Liver (tissue), 9 donors: ENCODE data around the gene NODAL. TPM values are rescaled to one million over a fixed set of nuclear protein-coding genes. Genes with fewer than 3 reads are reported as not detected.

Experiments used
- DNase-seq: peaks from one replicate; pipeline ENCODE4 v3.0.0-alpha.2; 2017; ENCODE audit warnings: low spot score
- H3K27ac ChIP-seq, 2 donors: one replicate each; pipeline ENCODE4 v1.7.0; 2013; ENCODE audit warnings: inconsistent platforms in 2 of 2, low read length in 2 of 2, control low read depth in 1 of 2, low read depth in 1 of 2, mild to moderate bottlenecking in 1 of 2
- H3K27me3 ChIP-seq, 4 donors: one replicate each; pipeline versions ENCODE4 v1.6.1 to v1.7.0; 2013; ENCODE audit warnings: low read length in 3 of 4, inconsistent platforms in 1 of 4, mild to moderate bottlenecking in 1 of 4, moderate library complexity in 1 of 4; ENCODE audit not compliant: control insufficient read depth in 4 of 4, insufficient read depth in 4 of 4
- H3K36me3 ChIP-seq, 4 donors: one replicate each; pipeline versions ENCODE4 v1.6.1 to v1.7.0; 2013; ENCODE audit warnings: low read length in 3 of 4, mild to moderate bottlenecking in 3 of 4, low read depth in 1 of 4, moderate library complexity in 1 of 4; ENCODE audit not compliant: control insufficient read depth in 4 of 4, insufficient read depth in 3 of 4
- H3K4me1 ChIP-seq, 4 donors: one replicate each; pipeline versions ENCODE4 v1.6.1 to v1.7.0; 2013; ENCODE audit warnings: low read length in 3 of 4, mild to moderate bottlenecking in 3 of 4, moderate library complexity in 1 of 4; ENCODE audit not compliant: control insufficient read depth in 4 of 4, insufficient read depth in 4 of 4
- H3K4me3 ChIP-seq, 3 donors: one replicate each; pipeline versions ENCODE4 v1.6.1 to v1.7.0; 2013; ENCODE audit warnings: low read length in 3 of 3, control low read depth in 1 of 3, low read depth in 1 of 3, mild to moderate bottlenecking in 1 of 3
- H3K9ac ChIP-seq, 2 donors: one replicate each; pipeline ENCODE4 v1.7.0; 2013; ENCODE audit warnings: low read length in 2 of 2, mild to moderate bottlenecking in 2 of 2, moderate library complexity in 2 of 2, control low read depth in 1 of 2, low read depth in 1 of 2
- H3K9me3 ChIP-seq, 4 donors: one replicate each; pipeline versions ENCODE4 v1.6.1 to v1.7.0; 2013; ENCODE audit warnings: low read length in 3 of 4; ENCODE audit not compliant: control insufficient read depth in 4 of 4
- EGR1 ChIP-seq, 2 donors: IDR thresholded peaks; 2 replicates each; pipeline ENCODE4 v1.6.1; 2016 to 2018; ENCODE audit warnings: antibody characterized with exemption in 2 of 2, low read depth in 2 of 2
- FOXA1 ChIP-seq: IDR thresholded peaks from 2 replicates; pipeline ENCODE4 v1.6.1; 2016; ENCODE audit warnings: antibody characterized with exemption
- FOXA2 ChIP-seq: IDR thresholded peaks from 2 replicates; pipeline ENCODE4 v1.6.1; 2016; ENCODE audit warnings: antibody characterized with exemption
- GABPA ChIP-seq, 2 donors: IDR thresholded peaks in 1 of 2; conservative IDR thresholded peaks in 1 of 2; 2 replicates each; pipeline ENCODE4 v1.6.1; 2016; ENCODE audit warnings: antibody characterized with exemption in 2 of 2, mild to moderate bottlenecking in 1 of 2, moderate library complexity in 1 of 2
- HNF4A ChIP-seq, 2 donors: conservative IDR thresholded peaks; 2 replicates each; pipeline ENCODE4 v1.6.1; 2016; ENCODE audit warnings: antibody characterized with exemption in 2 of 2, mild to moderate bottlenecking in 2 of 2
- HNF4G ChIP-seq: IDR thresholded peaks from 2 replicates; pipeline ENCODE4 v1.6.1; 2016; ENCODE audit warnings: antibody characterized with exemption
- JUND ChIP-seq, 2 donors: IDR thresholded peaks; 2 replicates each; pipeline ENCODE4 v1.6.1; 2016; ENCODE audit warnings: antibody characterized with exemption in 2 of 2
- NR2F2 ChIP-seq: IDR thresholded peaks from 2 replicates; pipeline ENCODE4 v1.6.1; 2016; ENCODE audit warnings: antibody characterized with exemption
- RAD21 ChIP-seq, 2 donors: IDR thresholded peaks; 2 replicates each; pipeline ENCODE4 v1.6.1; 2016; ENCODE audit warnings: antibody characterized with exemption in 2 of 2, mild to moderate bottlenecking in 2 of 2
- RXRA ChIP-seq, 2 donors: IDR thresholded peaks; 2 replicates each; pipeline ENCODE4 v1.6.1; 2017 to 2018; ENCODE audit warnings: antibody characterized with exemption in 2 of 2, mild to moderate bottlenecking in 1 of 2
- SP1 ChIP-seq: IDR thresholded peaks from 2 replicates; pipeline ENCODE4 v1.6.1; 2018; ENCODE audit warnings: antibody characterized with exemption, mild to moderate bottlenecking
- TAF1 ChIP-seq: conservative IDR thresholded peaks from 2 replicates; pipeline ENCODE4 v1.6.1; 2016; ENCODE audit warnings: antibody characterized with exemption, mild to moderate bottlenecking
- YY1 ChIP-seq: IDR thresholded peaks from 2 replicates; pipeline ENCODE4 v1.6.1; 2016; ENCODE audit warnings: antibody characterized with exemption, mild to moderate bottlenecking
- WGBS: extraction: QIAGEN DNeasy Blood & Tissue Kit; methylation state at CpG from one replicate; pipeline ENCODE4 v1.1.7; 2013; 5-methylcytosine and 5-hydroxymethylcytosine counted together
- polyA plus RNA-seq, 2 donors: library from polyadenylated mRNA; stranded (reverse) in 1 of 2; unstranded in 1 of 2; fragments of 200-250 nt in 1 of 2; fragments of >200 nt in 1 of 2; fragmentation: Nextera tagmentation in 1 of 2; extraction: Ambion mirVana in 1 of 2; gene quantifications; one replicate each; pipeline versions ENCODE4 v1.2.1 to v1.2.3, GENCODE V29; 2013 to 2015
- total RNA-seq, 2 donors: library from RNA; depleted of rRNA; stranded (reverse); fragments of >200 nt; gene quantifications; one replicate each; pipeline ENCODE4 v1.2.3, GENCODE V29; 2014
- TF ChIP-seq, protein P1 (sequence below): IDR thresholded peaks from 2 replicates; pipeline ENCODE4 v1.6.1; 2016; ENCODE audit warnings: antibody characterized with exemption
- TF ChIP-seq, protein P2 (sequence below): IDR thresholded peaks from 2 replicates; pipeline ENCODE4 v1.6.1; 2016; ENCODE audit warnings: antibody characterized with exemption, mild to moderate bottlenecking
- TF ChIP-seq, protein P3 (sequence below): IDR thresholded peaks from 2 replicates; pipeline ENCODE4 v1.6.1; 2016; ENCODE audit warnings: antibody characterized with exemption
- TF ChIP-seq, protein P4 (sequence below): fragments of 150-350 bp; IDR thresholded peaks from 2 replicates; pipeline ENCODE4 v1.5.1; 2017; ENCODE audit warnings: improper control_type of control experiment, low read depth, low read length; ENCODE audit not compliant: missing input control
- TF ChIP-seq, protein P5 (sequence below): IDR thresholded peaks from 2 replicates; pipeline ENCODE4 v1.6.1; 2016; ENCODE audit warnings: antibody characterized with exemption
- donor health status: healthy.
- donor health status: healthy.
- donor health status: healthy.
- donor health status: healthy.
- donor health status: healthy.

The NODAL gene
- total and polyA plus RNA-seq, 4 donors, result not detected

DNA sequence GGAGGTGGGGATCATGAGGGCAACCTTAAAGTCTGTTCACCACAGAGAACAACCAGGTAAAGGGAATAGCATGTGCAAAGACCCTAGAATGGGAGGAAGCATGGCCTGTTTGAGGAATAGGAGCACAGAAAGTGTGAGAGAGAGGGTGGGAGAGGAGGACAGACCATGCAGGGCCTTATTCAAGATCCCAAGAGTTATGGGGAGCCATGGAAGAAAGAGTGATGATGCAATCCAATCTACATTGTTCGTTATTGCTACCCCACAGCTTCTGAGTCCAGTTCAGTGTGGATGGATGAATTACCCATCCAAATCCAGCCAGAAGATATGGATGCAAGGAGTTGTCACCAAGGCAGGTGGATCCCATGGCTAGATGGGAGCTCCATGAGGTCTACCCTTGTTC, 45.3 kb downstream of the NODAL start:
- no peak for DNase-seq
- H3K27me3 ChIP-seq, result no peaks in the 10 kb centered on the region
- no peaks in the 10 kb centered on the region for H3K36me3 ChIP-seq
- TF ChIP-seq GABPA (IDR thresholded peaks at IDR 0.05 in 1 of 2, conservative IDR thresholded peaks at IDR 0.05 in 1 of 2), result no peak
- no peak for TF ChIP-seq TAF1
- TF ChIP-seq NR2F2, result no peak
- no peak for TF ChIP-seq RAD21 (IDR thresholded peaks at IDR 0.05)
- TF ChIP-seq JUND (IDR thresholded peaks at IDR 0.05), result no peak
- no peak for TF ChIP-seq EGR1 (IDR thresholded peaks at IDR 0.05; ENCODE audit: low read depth in 2 of 2)
- TF ChIP-seq HNF4G, result no peak
- TF ChIP-seq, protein P1, sequence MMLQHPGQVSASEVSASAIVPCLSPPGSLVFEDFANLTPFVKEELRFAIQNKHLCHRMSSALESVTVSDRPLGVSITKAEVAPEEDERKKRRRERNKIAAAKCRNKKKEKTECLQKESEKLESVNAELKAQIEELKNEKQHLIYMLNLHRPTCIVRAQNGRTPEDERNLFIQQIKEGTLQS, result no peak
- TF ChIP-seq HNF4A (conservative IDR thresholded peaks at IDR 0.05), result no peak
- no peak for TF ChIP-seq FOXA2
- TF ChIP-seq, protein P2, sequence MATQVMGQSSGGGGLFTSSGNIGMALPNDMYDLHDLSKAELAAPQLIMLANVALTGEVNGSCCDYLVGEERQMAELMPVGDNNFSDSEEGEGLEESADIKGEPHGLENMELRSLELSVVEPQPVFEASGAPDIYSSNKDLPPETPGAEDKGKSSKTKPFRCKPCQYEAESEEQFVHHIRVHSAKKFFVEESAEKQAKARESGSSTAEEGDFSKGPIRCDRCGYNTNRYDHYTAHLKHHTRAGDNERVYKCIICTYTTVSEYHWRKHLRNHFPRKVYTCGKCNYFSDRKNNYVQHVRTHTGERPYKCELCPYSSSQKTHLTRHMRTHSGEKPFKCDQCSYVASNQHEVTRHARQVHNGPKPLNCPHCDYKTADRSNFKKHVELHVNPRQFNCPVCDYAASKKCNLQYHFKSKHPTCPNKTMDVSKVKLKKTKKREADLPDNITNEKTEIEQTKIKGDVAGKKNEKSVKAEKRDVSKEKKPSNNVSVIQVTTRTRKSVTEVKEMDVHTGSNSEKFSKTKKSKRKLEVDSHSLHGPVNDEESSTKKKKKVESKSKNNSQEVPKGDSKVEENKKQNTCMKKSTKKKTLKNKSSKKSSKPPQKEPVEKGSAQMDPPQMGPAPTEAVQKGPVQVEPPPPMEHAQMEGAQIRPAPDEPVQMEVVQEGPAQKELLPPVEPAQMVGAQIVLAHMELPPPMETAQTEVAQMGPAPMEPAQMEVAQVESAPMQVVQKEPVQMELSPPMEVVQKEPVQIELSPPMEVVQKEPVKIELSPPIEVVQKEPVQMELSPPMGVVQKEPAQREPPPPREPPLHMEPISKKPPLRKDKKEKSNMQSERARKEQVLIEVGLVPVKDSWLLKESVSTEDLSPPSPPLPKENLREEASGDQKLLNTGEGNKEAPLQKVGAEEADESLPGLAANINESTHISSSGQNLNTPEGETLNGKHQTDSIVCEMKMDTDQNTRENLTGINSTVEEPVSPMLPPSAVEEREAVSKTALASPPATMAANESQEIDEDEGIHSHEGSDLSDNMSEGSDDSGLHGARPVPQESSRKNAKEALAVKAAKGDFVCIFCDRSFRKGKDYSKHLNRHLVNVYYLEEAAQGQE, result no peak
- TF ChIP-seq RXRA (IDR thresholded peaks at IDR 0.05), result no peak
- TF ChIP-seq, protein P3, sequence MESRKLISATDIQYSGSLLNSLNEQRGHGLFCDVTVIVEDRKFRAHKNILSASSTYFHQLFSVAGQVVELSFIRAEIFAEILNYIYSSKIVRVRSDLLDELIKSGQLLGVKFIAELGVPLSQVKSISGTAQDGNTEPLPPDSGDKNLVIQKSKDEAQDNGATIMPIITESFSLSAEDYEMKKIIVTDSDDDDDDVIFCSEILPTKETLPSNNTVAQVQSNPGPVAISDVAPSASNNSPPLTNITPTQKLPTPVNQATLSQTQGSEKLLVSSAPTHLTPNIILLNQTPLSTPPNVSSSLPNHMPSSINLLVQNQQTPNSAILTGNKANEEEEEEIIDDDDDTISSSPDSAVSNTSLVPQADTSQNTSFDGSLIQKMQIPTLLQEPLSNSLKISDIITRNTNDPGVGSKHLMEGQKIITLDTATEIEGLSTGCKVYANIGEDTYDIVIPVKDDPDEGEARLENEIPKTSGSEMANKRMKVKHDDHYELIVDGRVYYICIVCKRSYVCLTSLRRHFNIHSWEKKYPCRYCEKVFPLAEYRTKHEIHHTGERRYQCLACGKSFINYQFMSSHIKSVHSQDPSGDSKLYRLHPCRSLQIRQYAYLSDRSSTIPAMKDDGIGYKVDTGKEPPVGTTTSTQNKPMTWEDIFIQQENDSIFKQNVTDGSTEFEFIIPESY, result no peak
- TF ChIP-seq, protein P4, sequence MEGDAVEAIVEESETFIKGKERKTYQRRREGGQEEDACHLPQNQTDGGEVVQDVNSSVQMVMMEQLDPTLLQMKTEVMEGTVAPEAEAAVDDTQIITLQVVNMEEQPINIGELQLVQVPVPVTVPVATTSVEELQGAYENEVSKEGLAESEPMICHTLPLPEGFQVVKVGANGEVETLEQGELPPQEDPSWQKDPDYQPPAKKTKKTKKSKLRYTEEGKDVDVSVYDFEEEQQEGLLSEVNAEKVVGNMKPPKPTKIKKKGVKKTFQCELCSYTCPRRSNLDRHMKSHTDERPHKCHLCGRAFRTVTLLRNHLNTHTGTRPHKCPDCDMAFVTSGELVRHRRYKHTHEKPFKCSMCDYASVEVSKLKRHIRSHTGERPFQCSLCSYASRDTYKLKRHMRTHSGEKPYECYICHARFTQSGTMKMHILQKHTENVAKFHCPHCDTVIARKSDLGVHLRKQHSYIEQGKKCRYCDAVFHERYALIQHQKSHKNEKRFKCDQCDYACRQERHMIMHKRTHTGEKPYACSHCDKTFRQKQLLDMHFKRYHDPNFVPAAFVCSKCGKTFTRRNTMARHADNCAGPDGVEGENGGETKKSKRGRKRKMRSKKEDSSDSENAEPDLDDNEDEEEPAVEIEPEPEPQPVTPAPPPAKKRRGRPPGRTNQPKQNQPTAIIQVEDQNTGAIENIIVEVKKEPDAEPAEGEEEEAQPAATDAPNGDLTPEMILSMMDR, result no peak
- whole genome bisulfite sequencing, result 92% methylated on average over 1 of the region's 1 CpG
- peaks cover 0 to 7% (median 5%) of the 10 kb centered on the region in 4 donors for H3K4me1 ChIP-seq
- no peaks in the 10 kb centered on the region for H3K9me3 ChIP-seq
- H3K27ac ChIP-seq, result no peak overlapping the region
- no peak overlapping the region for H3K4me3 ChIP-seq
- no peak overlapping the region for H3K9ac ChIP-seq

DNA sequence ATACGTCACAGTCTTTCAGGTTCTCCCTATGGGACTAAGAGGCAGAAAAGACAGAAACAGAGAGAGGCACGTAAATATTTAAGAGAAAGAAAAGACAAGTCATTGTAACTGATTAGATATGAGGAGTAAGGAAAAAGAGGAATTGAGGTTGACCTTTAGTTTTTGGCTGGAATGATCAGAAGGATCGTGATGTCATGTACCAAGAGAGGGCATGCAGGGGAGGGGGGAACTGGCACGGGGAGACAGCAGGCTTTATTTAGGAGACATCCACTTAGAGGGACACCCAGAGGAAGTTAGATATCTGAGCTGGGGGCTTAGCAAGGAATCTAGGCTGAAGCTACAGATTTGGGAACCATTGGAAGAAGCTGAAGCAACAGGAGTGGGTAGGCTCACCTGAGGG, 49.8 kb downstream of the NODAL start:
- Histone ChIP-seq H3K9ac (no peak overlapping the region), H3K4me1 (peaks cover 0 to 11% (median 6%) of the 10 kb centered on the region in 4 donors), H3K36me3 (no peaks in the 10 kb centered on the region), H3K27me3 (no peaks in the 10 kb centered on the region), H3K4me3 (no peak overlapping the region), H3K9me3 (no peaks in the 10 kb centered on the region), H3K27ac (no peak overlapping the region)
- 37% methylated on average over 4 of the region's 4 CpGs for WGBS
- DNase-seq, result no peak
- TF ChIP-seq RXRA (IDR thresholded peaks at IDR 0.05) (no peak), NR2F2 (no peak), FOXA1 (no peak), EGR1 (IDR thresholded peaks at IDR 0.05; ENCODE audit: low read depth in 2 of 2) (no peak), HNF4A (conservative IDR thresholded peaks at IDR 0.05) (no peak), FOXA2 (no peak), YY1 (no peak), HNF4G (no peak), GABPA (IDR thresholded peaks at IDR 0.05 in 1 of 2, conservative IDR thresholded peaks at IDR 0.05 in 1 of 2) (no peak), TAF1 (no peak), SP1 (no peak)
- TF ChIP-seq, protein P3, result no peak
- TF ChIP-seq, protein P2, result no peak
- TF ChIP-seq, protein P1, result no peak
- TF ChIP-seq, protein P5, sequence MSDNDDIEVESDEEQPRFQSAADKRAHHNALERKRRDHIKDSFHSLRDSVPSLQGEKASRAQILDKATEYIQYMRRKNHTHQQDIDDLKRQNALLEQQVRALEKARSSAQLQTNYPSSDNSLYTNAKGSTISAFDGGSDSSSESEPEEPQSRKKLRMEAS, result no peak
